ENCODE data around the gene HP. TPM values are rescaled to one million over a fixed set of nuclear protein-coding genes. Genes with fewer than 3 reads are reported as not detected.
A peak's percentile ranks its signal among the peaks of the same experiment; 100 is the strongest.

Gene HP
- total and polyA plus RNA-seq, 2 of the 4 experiments (the other 2 are of a cell fraction): not detected

DNA sequence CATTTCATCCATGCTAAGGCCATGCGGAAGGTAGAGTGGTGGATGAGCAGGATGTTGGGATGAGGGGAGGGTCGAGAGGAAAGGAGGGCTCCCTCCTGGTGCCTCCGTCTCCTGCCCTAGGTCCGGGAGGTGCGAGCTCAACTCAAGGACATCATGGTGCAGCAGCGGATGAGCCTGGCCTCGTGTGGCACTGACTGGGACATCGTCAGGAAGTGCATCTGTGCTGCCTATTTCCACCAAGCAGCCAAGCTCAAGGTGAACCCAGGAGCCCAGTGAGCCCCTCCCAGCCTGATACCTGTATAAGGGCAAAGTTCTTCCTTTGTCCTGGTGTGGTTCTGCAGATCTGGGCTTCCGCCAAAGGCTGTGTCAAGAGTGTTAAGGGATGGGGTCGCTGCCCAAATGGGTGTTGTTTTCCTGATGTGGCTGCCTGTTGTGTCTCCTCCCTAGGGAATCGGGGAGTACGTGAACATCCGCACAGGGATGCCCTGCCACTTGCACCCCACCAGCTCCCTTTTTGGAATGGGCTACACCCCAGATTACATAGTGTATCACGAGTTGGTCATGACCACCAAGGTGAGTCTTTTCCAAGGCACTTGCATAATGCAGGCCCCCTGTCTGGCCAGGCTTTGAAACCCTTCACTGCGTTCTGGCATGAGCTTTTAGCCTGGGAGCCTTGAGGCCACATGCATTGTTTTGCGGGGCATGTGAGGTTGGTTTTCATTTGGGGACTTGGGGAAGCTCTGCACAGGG is 54.2 kb downstream of the HP start:
- WGBS, 2 experiments (ENCODE audit: extremely low coverage in 2 of 2, insufficient read length in 1 of 2): 96% methylated on average over 5 of the region's 16 CpGs; no CpG with 5 or more reads in 1 of the 2 experiments
- Histone ChIP-seq H3K4me1 (ENCODE audit: control insufficient read depth, insufficient read depth, low read length) (no peaks in the 10 kb centered on the region), H3K79me1 (ENCODE audit: low read depth in 1 of 2, low read length in 2 of 2) (no peaks in the 10 kb centered on the region), H2AK5ac (ENCODE audit: low read depth, low read length) (no peak overlapping the region), H3K9ac (ENCODE audit: low read depth, low read length) (no peak overlapping the region), H3K4ac (ENCODE audit: low read depth, low read length) (no peak overlapping the region), H3K4me2 (ENCODE audit: low read depth, low read length) (no peak overlapping the region), H4K20me1 (ENCODE audit: insufficient read depth, low read length) (no peaks in the 10 kb centered on the region), H2AK9ac (replicated peaks; ENCODE audit: low read depth, low read length, poor library complexity) (peak overlapping the region; percentile 75), H3K14ac (replicated peaks; ENCODE audit: low read depth, low read length) (no peak overlapping the region), H3K9me1 (ENCODE audit: insufficient read depth, low read length) (no peaks in the 10 kb centered on the region; the same call in 1 of the 2 replicates), H3K4me3 (ENCODE audit: insufficient read depth, low read depth, low read length) (no peak overlapping the region), H2BK5ac (ENCODE audit: low read depth, low read length, poor library complexity, severe bottlenecking) (no peak overlapping the region), H2BK20ac (ENCODE audit: low read depth, low read length) (no peak overlapping the region), H2BK120ac (ENCODE audit: low read depth, low read length) (no peak overlapping the region), H3K56ac (ENCODE audit: extremely low read depth, insufficient read depth, low read length) (no peak overlapping the region), H3K23ac (ENCODE audit: low read depth, low read length) (no peak overlapping the region), H4K91ac (ENCODE audit: insufficient read depth, low read depth, low read length) (no peak overlapping the region), H2BK15ac (ENCODE audit: low read depth, low read length) (no peak overlapping the region), H4K8ac (ENCODE audit: low read depth in 2 of 2, low read length in 2 of 2) (no peak overlapping the region), H3K36me3 (ENCODE audit: control insufficient read depth, insufficient read depth, low read length) (peaks cover 85% of the 10 kb centered on the region), H3K27me3 (ENCODE audit: control insufficient read depth, insufficient read depth, low read length) (no peaks in the 10 kb centered on the region), H2AFZ (replicated peaks; ENCODE audit: low read length, poor library complexity) (peak overlapping the region; percentile 16), H4K5ac (ENCODE audit: low read depth, low read length) (no peak overlapping the region), H3K27ac (ENCODE audit: insufficient read depth, low read length) (no peak overlapping the region), H3K18ac (ENCODE audit: low read depth, low read length) (no peak overlapping the region), H3K9me3 (ENCODE audit: control insufficient read depth, insufficient read depth, low read length) (no peaks in the 10 kb centered on the region)
- in situ Hi-C loops (cut with MboI; ENCODE audit: low sequenced_read_pairs): no loop called here
- DNase-seq: no peak
- BruUV-seq (replicated peaks): no TSS peak
- ChIA-PET POLR2A (ENCODE audit: unreplicated experiment) (no interaction called here), CTCF (no interaction called here)
- dilution Hi-C loops (cut with HindIII; ENCODE audit: low sequenced_read_pairs, unreplicated experiment): no loop called here
- intact Hi-C loops (cut with micrococcal nuclease): no loop called here
- TF ChIP-seq FOS (IDR thresholded peaks at IDR 0.05; ENCODE audit: low read depth, low read length) (no peak), NFE2L2 (IDR thresholded peaks at IDR 0.05; ENCODE audit: low read depth, low read length) (no peak), CTCF (conservative IDR thresholded peaks at IDR 0.05; ENCODE audit: low read depth, low read length) (no peak), MXI1 (IDR thresholded peaks at IDR 0.05; ENCODE audit: borderline replicate concordance, low read depth, low read length) (no peak), BHLHE40 (IDR thresholded peaks at IDR 0.05; ENCODE audit: low read depth, low read length) (no peak)
- TF ChIP-seq, protein P1, sequence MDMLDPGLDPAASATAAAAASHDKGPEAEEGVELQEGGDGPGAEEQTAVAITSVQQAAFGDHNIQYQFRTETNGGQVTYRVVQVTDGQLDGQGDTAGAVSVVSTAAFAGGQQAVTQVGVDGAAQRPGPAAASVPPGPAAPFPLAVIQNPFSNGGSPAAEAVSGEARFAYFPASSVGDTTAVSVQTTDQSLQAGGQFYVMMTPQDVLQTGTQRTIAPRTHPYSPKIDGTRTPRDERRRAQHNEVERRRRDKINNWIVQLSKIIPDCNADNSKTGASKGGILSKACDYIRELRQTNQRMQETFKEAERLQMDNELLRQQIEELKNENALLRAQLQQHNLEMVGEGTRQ (IDR thresholded peaks at IDR 0.05; ENCODE audit: low read depth, low read length): no peak
- TF ChIP-seq, protein P2, sequence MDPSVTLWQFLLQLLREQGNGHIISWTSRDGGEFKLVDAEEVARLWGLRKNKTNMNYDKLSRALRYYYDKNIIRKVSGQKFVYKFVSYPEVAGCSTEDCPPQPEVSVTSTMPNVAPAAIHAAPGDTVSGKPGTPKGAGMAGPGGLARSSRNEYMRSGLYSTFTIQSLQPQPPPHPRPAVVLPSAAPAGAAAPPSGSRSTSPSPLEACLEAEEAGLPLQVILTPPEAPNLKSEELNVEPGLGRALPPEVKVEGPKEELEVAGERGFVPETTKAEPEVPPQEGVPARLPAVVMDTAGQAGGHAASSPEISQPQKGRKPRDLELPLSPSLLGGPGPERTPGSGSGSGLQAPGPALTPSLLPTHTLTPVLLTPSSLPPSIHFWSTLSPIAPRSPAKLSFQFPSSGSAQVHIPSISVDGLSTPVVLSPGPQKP (IDR thresholded peaks at IDR 0.05; ENCODE audit: borderline replicate concordance, low read depth, low read length): no peak
- no peak for ATAC-seq (ENCODE audit: low read depth)

Data from IMR-90 (cell line).